Activated CD4-positive, alpha-beta T cell treated with anti-CD3 and anti-CD28 coated beads, Interleukin-2, amount 50 U/mL, for 1 hour (primary cell): ENCODE measurements around the gene CA14.
"Not testable (repeated sequence)": the region's sequence is repeated elsewhere in the genome, so short reads cannot be mapped to it uniquely, and the experiment has no call there.

ENCODE experiments used
- DNase-seq: peaks from one replicate; pipeline ENCODE4 v3.0.0-alpha.2; 2020

CA14 gene

DNA sequence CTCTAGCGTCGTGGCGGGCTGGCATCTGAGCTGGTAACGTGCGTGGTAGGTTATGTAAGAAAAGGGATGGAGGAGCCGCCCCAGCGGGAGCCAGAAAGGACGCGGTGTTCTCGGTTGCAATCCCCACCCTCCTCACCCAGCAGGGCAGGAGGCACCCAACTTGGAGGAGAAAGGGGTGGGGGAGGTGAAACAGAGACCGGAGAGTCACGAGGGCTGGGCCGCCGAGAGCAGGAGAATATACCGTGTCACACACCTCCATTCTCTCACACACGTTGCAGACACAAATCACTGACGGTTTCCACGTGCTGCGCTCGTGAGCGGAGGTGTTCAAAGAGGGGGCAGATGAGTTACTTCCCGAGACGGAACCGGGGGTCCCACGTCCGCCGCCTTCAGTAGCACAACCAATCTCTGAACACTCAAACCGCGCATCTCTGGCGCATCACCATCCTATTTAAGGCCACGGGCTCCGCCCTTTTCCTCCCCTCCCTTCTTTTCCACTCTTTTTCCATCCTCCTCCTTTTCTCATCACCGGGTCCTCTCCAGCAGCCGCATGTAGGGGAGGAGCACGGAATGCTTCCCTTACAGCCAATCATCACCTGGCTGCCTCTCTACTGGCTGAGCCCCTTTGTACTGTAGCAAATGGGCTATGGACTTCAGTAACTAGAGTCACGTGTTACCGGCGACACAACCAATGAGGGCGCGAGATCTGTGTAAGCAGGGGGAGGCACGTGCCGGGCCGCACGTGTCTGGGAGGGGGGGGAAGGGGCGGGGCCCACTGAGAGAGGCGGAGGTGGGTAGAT lies 24.4 kb downstream of the CA14 start, which contains the start of gene CIART:
CIART (plus strand) TSS at position 797 of the 800 bp plus-strand sequence. CDS start 714 bp downstream, outside the sequence.
- DNase-seq = peak; percentile 67

DNA sequence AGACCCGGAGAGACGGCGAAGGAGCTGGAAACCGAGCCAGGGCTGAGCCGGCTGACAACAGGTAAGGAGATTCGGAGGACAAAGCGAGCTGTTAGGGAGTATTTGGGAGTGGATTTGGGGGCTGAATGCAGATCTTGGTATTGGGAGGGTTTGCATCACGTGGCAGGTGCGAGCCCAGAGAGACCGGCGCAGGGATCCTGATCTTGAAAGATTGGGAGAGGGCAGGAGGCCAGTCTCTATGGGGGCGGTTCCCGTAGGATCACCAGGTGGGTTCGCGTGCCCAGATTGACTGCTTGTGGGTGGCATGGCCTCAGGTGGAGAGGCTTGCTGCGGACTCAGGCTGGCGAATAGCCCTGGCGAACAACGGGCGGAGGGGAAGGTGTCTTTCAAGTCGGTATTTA lies 25.0 kb downstream of the CA14 start:
- DNase-seq = no peak

GRCh38 chr1:150283260-150283659 lies 25.7 kb downstream of the CA14 start:
- no peak for DNase-seq

DNA sequence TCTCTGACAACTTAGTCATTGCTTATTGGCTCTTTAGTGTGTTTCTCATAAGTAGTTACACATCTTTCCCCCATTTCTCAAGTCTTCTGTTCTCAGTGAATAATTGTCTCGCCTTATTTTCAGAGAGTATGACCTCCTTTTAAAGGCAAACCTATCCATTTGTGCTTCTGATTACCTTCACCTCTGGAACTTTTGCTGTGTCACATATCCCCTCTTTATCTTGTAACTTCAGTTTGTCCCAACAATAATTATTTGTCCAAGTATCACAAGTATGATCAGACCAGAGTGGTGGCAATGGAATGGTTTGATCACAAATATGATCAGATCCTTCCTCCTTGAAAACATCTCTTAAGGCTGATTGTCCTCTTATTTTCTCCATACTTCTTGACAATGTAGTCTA lies 30.8 kb downstream of the CA14 start:
- DNase-seq = no peak

DNA sequence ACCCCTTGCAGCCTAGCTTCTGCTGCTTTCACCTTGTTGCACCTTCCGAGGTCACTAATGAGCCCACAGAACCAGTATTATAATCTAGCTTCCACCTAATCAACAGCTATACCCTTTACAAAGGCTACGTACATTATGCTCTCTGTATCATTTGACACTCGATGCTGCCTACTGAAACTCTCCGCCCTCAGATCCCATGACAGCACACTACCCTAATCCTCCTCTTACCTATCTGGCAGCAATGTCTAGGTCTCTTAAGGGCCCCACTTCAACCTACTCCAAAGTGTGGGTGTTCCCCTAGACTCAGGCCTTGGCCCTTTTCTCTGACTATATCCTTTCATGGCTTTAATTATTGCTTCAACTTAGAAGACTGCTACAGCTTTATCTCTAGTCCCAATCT lies 31.2 kb downstream of the CA14 start:
- no peak for DNase-seq

- DNase-seq = peak; percentile 81
These were observed 36.1 kb downstream of the CA14 start, which contains the start of gene MRPS21 for GRCh38 chr1:150293433-150294253. Gene MRPS21 (plus strand): TSS chr1:150293861. CDS start chr1:150294367, 506 bp downstream.

DNA sequence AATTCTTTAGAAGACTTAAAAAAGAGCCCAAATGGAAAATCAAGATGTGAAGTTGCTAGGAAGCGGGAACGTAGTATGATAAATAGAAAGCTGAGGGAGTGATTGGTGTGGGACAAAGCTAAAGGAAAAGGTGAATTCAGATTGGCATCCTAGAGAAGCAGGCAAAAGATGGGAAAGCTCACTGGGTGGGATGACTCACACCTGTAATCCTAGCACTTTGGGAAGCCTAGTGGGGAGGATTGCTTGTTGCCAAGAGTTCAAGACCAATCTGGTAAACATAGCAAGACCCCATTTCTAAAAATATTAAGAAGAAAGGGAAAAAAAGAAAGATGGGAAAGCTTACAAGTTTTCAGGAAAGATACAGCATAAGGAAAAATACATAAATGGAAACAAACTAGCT lies 37.9 kb downstream of the CA14 start:
- DNase-seq = no peak

DNA sequence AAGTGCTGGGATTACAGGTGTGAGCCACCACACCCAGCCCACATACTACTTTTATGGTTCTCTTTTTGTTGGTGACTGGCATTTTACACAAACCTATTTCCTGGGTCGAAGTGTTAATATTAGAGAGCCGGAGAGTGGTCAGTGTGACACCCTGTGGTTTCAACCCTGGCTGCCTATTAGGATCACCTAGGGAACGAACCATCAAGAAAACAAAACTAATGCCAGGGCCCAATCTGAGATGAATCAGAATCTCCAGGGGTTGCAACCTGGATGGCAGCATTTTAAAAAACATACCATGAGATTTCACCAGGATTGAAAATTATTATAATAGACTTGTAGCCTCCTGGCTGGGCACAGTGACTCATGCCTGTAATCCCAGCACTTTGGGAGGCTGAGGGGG lies 42.1 kb downstream of the CA14 start:
- DNase-seq = no peak

GRCh38 chr1:150302338-150302737 lies 44.8 kb downstream of the CA14 start:
- DNase-seq = no peak

- DNase-seq = no peak
These were observed 45.3 kb downstream of the CA14 start for GRCh38 chr1:150302902-150303301.

DNA sequence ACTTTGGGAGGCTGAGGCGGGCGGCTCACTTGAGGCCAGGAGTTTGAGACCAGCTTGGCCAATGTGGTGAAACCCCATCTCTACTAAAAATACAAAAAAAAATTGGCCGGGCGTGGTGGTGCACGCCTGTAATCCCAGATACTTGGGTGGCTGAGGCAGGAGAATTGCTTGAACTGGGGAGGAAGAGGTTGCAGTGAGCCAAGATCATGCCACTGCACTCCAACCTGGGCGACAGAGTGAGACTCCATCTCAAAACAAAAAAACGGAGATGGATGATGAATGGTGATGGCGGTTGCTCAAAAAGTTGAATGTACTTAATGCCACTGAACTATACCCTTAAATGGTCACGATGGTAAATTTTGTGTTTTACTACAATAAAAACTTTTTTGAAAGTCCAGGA lies 51.0 kb downstream of the CA14 start:
- DNase-seq = not testable (repeated sequence)

- no peak for DNase-seq
These were observed 52.4 kb downstream of the CA14 start for GRCh38 chr1:150309758-150310508.

DNA sequence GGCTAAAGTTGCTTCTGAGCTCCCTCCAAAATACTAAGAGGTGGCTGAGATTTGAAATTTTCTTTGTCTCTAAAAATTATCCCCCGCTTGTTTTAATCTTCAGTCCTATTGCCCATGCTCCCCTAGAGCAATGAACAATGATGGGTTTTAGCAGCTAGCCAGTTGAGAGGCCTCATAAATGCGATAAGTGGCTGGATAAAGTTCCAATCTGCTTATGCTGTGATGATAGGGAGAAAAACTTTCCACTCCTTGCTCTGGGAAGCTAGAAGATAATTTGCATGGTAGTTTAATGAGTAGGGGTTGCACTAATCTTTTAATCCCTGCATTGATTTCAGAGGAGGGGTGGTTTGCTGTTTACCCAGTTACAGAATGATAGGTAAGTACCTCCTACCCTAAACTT lies 54.2 kb downstream of the CA14 start:
- no peak for DNase-seq
